Occipital lobe (tissue), 2 donors: ENCODE data around the gene DLG2. TPM values are rescaled to one million over a fixed set of nuclear protein-coding genes. Genes with fewer than 3 reads are reported as not detected.

ENCODE experiments used
- DNase-seq: peaks from one replicate; lab custom pipeline; 2025; lab: John Stamatoyannopoulos, UW
- total RNA-seq: library from RNA; depleted of rRNA; stranded (reverse); fragments of >200 nt; gene quantifications from one replicate; pipeline ENCODE4 v1.2.3, GENCODE V29; 2014

DLG2 gene
- total RNA-seq, 1 donor from 2014 or later, result 353 TPM

DNA sequence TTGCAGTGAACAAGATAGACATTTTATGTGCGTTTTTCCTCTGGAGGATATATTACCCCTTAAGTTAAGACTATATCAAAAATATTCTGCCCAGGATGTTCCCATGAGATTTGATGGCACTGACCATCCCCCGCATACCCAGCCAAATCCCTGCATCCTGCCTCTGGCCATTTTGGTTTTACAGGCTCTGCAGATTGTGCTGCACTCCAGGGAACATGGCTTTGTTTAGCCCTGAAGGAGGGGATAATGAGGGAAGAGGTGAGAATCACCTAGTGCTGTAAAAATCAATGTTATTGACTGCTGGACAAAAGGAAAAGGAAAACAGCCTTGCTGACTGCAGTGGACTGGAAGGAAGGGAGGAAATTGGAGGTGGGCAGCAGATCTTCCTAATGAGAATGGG, 717.4 kb downstream of the DLG2 start:
- DNase-seq, result no peak

DNA sequence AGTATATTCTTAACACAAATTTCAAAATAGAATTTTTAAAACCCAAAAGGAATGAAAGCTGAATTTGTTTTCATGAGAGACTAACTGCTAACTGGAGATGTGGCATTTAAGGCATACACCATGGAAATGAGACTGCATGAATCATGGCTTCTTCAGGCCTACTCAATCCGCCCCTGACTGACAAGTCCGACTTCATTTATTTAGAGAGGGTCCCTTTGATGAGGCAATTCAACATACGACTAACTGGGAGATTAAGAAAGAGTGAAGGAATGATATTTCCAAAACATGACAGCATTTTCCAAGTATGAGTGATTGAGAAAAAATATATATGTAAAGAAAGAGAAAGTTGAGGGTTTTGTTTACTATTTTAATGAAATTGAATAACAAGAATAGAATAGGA, 720.1 kb downstream of the DLG2 start:
- no peak for DNase-seq

DNA sequence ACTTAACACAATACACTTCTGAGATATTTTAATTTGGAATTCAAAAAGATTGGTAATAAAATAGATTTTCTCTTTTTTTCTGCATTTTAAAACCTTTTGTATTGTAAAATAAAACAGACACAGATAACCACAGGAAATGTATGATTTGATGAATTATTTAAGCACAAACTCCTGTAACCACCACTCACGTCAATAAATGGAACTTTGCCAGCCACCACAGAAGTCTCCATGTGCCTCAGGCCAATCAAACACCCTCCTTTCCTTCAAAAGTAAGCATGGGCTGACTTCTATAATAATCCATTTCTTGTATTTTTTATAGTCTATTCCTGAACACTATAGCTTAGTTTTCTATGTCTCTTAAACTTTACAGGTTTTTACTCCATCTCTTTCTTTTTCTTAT, 721.7 kb downstream of the DLG2 start:
- DNase-seq, result no peak

DNA sequence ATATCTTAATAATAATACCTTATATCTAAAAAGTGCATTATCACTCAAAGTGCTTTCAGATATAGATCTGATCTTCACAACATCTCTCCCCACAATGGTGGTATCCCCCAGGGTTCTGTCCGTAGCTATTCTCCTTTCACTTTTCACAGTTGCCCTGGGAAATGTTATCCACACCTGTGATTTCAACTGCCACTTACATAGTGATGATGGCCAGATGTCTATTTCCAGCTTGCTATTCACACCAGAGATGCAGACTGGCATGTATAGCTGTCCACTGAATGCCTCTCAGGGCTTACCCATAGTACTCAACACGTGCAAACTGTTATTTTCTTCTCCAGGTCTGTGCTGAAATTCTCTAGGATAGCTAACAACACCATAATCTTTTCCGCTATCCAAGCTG, 724.7 kb downstream of the DLG2 start:
- no peak for DNase-seq

DNA sequence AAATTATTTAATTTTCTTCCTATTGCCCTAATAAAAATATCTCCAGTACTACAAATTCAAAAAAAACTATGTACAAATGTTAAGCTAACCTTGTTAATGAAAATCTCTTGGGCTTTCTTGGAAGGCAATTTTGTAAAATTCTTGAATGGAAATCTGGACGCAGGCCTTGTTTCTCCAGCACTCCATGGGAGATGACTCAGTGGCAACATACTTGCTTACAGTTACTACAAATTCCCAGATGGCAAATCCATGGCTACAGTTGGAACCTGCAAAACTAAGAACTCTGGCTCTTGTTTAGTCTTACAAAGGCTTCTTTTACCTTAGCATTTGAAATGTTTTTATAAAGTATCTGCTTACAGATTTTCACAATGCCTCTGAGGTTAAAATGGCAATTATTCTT, 725.2 kb downstream of the DLG2 start:
- DNase-seq, result no peak

DNA sequence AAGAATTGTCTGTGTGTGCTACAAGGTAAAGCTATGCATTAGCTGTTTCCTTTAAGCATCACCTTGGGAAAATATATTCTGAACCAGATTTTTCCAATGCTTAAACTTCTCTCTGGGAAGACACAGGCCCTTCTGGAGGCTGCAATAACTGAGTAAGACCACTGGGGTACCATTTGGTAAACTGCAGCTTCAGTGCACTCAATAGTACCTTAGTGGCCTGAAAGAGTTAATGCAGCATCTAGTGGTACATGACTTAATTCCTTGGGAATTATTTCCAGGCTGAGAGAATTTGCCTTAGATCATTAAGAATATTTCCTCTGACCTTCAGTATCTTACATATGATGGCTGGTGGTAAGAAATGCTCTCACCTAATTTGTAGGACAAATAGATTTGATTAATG, 727.4 kb downstream of the DLG2 start:
- no peak for DNase-seq

DNA sequence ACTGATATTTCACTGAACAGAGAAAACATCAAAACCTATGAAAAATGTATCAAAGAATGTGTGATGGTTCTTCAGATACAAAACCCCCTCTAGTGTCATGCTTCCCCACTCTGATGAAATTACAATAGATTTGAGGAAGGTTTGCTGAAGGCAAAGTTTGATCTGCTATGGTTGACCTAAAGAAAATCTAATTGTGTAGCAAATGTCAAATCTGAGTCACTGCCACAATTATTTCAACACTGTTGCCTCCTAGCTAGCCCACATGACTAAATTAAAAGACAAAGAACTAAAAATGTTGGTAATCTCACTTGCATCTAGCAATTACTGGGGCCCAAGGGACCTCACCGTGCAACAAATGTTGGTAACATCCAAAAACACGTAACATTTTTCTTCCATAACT, 728.0 kb downstream of the DLG2 start:
- no peak for DNase-seq

DNA sequence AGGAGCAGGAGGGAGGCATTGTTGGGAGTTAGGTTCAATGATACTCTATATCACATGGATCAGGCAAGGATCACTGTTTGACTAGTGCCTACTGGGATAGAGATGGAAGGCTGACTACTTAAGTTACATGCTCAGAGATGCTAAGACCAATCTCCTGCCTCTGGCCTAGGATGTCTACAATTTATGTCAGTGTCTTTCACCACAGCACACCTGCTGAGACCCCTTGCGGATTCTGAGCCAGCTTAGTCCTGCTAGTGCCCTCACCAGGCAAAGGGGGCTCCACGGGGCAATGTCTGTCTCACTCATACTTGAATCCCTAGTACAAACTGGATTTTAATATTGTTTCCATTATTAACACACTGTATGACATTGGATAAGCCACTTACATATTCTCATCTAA, 732.5 kb downstream of the DLG2 start:
- DNase-seq, result no peak

DNA sequence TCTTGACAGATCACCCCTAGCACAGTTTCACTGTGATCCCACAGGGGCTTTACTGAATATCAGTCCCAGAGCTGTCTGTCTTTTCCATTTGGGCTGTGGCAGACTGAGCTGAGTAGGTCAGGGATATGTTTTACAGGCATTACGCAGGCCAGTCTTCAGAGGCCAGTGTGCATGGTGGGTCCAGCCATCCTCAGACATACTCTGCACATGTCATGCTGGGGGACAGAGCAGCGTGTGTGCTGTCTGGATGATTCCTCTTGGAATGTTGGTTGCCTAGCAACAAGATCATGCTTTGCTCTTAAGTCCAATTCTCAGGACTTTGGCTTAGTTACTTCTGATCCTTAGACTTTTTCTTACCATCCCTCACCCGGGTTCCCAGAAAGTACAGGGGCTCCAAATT, 736.5 kb downstream of the DLG2 start:
- no peak for DNase-seq

DNA sequence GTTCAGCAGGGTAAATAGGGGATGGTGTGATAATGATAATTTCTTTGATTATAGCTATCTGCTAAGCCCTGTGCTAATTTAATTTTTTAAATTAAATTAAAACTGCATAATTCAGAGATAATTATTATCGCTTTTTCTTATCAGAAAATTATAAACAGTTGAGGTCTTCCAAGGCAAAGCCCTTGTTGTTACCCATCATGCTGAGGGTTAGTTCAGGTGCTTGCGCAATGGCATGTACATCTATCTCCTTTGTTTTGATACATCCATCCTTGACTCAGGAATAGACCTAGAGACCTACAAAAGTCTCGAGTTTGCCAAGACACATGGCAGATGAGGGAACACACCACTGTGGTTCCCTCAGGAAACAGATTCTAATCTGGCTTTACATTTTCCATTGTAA, 737.6 kb downstream of the DLG2 start:
- no peak for DNase-seq

DNA sequence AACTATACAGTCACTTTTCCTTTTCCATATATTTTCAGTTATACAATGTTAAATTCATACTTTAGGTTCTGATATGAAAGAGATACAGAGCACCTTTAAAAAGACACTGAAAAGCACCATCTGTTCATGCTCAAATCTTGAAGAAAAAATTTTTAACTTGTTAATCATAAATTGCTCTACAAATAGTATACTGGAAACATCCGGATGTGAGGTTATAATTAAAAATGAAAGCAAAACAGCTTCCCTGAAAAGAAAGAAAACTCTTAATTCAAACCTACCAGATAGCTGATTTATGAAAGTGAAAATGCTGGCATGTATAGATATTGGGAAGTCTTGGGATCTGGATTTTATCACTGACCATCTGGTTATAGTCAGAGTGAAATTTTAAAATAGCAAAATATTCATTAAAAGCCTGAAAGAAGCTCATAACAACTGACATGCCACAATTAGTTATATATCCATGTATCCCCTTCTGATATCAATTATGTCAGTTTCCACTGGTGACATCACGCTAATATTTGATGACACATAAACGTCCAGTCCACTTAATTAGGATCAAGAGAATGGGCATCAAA, 740.0 kb downstream of the DLG2 start:
- DNase-seq, result no peak

DNA sequence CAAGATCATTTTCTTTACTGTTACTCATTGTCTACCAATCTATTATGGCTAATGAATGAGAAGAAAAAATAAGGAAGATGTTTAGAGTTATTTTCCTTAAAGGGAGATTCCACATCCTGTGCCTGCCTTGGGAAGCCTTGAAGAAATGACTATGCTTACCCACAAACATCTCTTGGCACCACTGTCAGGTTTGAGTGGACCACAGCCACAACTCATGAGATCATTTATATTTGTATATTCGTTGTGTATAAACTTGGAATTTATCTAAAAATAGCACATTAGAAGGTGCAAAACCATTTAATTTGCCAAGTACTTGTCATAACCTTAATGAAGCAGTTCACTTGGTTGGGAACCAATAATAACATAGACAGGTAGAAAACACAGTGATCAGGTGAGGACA, 740.8 kb downstream of the DLG2 start:
- no peak for DNase-seq

DNA sequence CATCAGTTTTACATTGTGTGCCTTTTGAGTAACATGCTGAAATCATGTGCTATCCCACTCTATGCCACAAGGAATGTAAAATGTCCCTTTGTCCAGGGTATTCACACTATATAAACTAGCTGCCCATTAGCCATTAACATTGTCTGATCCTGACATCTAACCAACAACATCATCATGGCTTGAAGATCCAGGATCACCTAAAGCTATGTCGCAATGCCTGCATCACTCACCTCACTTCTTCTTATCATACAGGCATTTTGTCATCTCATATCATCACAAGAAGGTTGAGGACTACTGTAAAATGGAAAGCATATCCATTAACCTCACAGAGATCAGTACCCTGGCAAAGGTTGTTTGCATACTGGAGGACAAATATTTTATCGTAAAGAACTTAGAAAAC, 742.3 kb downstream of the DLG2 start:
- no peak for DNase-seq

DNA sequence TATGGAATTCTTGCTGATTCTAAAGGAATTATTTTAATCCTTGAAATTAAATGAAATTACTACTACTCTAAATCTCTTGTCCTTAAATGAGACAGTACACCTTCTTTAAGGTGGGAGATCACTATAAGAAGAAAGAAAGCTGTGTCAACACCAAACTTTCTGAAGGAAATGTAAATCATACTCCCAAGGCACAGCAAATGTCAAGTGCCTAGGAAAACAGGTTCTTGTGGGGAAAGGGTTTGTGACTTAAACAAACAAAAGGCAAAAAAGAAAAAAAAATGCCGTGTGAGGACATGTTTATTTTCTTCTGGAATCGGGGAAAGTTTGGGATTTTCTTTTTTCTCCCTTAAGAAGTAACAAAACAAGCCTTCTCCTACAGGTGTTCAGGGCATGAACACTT, 745.1 kb downstream of the DLG2 start:
- no peak for DNase-seq

DNA sequence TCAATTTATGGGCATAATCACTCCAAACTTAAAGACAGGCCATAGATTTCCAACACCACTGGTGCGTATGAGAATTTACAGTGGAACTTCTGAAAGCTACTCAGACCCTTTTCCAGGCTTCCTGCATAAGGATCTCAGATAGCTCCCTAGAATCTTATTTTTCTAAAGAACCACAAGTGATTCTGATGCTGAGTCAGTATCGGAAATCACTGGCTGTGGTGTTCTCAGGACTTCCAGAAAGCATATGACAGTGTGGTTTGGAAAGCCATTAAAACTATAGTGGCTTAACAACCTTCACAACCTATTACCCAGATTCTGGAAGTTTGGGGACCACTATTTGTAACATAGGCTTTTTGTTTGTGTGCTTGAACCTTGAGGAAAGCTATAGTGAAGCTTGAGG, 756.0 kb downstream of the DLG2 start:
- no peak for DNase-seq

DNA sequence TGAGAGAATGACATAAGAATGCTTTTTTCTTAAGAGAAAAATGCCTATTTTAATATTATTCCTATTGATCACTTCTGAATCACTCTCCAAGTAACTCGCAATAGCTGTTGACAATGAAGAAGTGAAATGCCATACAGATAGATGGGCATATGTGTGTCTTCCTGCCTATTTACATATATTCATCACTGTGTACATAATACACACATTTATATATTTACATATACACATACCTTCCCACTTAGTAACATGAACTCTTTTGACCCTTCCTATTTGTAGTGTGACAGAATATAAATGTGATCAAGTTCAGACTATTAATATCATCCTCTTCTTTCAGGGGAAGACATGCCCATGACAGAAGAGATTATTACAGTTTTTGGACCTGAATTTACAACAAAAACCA, 756.7 kb downstream of the DLG2 start:
- no peak for DNase-seq

DNA sequence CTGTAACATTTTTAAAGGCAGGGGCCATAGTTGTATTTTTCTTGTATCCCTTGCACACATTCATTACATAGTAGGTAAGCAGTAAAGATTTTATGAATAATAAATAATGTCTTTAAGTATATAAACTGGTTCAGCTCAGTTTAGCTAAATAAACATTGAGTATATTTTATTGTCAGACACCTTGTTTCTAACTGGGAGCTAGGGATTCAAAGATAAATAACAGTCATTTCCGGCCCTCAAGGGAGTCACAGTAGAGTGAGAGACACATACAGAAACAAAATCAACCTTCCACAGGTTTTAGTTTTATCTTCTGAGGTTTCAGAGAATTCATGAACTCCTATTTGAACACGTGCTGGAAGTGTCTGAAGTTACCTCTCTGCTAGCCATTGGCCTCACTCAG, 760.2 kb downstream of the DLG2 start:
- DNase-seq, result no peak

DNA sequence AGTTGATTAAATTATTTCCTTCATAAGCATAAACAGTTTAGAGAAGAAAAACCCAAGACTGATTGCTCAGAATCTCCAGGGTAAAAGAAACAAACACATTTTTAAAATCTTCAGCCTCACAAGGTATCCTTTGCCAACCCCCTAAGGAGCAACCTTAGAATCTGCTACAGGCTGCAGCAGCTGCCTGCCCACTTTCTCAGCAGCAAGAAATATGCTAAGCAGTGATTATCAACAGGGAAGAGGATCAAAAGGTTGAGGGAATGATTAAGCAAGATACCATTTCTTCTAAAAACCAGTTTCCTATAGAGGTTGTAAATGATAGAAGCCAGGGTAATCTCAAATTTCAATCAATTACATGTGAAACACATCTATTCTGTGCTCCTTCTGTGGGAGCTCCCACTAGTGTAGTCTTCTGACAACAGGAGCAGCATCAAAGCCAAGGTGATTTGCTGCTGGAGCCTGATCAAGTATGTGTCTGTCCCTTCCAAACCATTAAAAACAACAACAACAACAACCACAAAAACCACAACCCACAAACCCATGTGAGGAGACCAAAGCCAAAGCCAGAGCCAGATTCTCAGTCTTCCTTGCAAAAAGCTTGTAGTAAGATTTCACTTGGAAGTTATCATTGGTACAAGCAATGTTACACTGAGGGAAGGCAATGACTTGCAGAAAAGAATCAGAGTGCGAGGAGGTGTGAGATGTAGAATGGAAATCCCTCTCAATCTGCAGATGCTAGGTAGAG, 761.2 kb downstream of the DLG2 start:
- no peak for DNase-seq

DNA sequence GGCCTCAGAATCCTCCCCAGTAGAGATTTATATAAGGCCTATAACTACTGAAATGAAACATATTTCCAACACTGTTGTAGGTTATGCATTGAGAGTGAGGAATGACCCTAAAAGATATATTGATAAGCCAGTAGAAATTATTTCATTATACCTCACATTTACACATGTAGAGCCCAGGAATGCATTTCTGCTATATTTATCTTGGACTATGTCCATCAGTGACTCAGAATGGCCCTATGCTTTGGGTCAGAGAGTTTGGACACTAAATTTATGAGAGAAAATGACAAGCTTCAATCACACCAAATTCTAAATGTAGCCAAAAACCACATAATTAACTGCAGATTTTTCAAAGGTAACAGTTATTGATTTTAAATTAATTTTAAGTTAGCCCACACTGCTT, 761.9 kb downstream of the DLG2 start:
- no peak for DNase-seq

DNA sequence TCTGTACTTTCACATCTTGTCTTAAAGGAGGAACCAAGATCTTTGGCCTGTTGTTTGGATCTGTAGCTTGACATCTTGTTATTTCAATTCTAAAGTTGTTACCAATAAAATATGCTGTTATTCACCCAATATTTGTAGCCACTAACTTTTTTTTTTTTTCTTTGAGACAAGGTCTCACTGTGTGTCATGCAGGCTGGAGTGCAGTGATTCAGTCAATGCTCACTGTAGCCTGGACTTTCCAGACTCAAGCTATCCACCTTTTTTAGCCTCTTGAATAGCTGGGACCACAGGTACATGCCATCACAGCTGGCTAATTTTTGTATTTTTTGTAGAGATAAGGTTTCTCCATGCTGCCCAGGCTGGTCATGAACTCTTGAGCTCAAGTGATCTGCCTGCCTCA, 769.4 kb downstream of the DLG2 start:
- no peak for DNase-seq

DNA sequence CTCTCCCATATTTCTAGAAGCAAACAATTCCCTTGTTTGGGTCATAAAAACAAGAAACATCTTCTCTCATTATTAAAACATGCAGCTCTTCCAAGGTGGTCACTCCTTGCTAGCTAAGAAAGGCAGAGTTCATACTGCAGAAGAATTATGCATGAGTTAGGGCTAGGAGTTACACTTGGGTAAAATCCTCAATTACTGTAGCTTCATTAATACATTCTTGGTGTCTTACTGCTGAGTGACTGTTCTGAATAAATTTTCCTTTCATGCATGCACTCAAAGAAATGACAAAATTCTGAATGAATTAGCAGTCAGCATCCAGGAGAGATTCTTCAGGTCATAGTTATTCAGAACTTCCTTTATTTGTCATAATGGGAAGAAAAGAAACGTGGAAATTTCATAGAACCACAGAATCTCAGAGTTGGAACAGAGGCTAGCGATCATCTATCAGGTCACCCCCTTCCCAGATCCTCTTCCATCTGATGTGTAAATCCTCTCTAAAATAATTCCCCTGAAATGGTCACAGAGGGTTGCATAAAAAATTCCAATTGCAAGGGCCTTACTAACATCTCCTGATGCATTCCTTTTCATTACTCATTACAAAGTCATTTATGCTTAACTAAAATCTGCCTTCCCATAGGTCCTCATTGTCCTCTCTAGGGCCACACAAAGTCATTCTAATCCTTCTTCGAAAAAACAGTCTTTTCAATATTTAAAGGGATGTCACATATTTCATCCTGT, 771.5 kb downstream of the DLG2 start:
- DNase-seq, result no peak

DNA sequence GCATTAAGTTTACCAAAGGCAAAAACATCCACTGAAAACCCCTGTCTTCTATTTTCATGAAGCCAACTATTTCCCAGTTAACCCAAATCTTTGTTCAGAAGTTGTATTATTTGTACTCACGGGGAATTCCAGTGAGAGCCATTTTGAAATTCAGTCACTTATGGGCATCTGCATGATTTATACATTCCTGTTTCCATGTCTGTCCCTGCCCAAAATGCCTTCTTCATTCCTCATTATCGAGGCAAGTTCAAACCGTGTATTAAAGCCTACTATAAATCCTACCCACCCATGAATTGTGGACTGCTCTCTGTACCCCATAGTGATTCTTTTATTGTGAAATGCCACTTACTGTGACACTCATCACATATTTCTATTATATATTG, 772.7 kb downstream of the DLG2 start:
- DNase-seq, result no peak

DNA sequence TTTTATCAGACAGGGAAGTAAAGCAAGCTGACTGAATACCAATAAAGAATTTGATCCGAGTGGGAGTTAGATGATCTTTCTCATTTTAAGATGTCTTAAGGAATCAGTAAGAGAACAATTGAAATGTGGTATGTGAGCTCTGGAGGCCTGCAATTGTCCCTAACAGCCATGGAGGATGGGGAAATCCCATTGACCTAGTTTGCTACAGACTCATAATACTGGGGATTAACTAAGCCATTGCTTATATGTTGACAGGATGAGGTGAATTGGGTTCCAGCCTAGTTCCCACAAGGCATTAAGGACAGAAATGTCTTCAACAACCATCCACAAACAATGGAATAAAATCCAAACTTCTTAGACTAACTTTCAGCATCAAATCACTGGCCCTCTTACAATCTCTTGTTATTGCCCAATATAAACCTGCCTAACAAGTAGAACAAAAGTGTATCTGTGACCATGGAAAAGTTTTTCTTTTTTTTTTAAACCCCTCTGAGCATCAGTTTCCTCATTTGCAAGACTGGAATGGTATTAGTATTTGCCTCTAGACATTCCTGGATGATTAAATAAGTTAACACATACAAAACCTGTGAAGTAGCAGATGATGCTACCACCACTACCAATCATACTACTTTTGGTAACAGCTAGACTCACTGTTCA, 773.2 kb downstream of the DLG2 start:
- DNase-seq, result no peak
